Left renal pelvis (tissue), 4 donors: ENCODE results near the gene SLC25A3. TPM values are rescaled to one million over a fixed set of nuclear protein-coding genes. Genes with fewer than 3 reads are reported as not detected.
A peak's percentile ranks its signal among the peaks of the same experiment; 100 is the strongest.

Experiments used
- DNase-seq, 4 donors: peaks; one replicate each; pipeline ENCODE4 v3.0.0-alpha.2; 2013; ENCODE audit warnings: low read depth in 4 of 4, low spot score in 3 of 4
- polyA plus RNA-seq, 4 donors: library from polyadenylated mRNA; unstranded; fragments of 120-200 nt; gene quantifications; one replicate each; pipeline ENCODE4 v1.2.1, GENCODE V29; 2013; ENCODE audit not compliant: insufficient read length in 4 of 4

SLC25A3 gene
- polyA plus RNA-seq, 4 donors = 528 to 733 (median 604) TPM

DNA sequence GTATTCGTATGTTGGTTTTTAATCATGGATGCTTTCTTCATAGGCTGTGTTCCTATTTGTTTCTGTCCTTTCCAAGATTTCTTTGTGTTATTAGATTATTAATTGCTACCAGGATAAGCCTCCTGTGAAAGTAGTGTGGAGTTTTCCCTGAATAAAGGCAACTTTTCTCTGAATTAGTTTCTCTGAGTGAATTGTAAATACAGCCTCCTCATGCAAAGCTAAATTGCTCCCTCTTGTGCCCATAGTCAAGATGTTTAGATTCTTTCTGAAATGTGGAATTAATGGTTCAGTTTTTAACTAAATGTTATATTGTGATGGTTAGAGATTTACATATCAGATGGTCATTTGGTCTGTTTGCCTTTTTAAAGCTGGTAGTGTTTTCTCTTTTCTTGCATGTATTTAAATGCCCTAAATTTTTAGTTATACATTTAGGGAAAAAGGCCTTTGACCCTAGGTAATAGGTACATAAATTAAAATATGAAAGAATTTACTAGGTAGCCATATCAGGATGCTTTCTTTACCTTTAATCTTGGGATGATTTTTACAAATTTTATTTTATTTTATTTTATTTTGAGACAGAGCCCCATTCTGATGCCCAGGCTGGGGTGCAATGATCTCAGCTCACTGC lies 60.5 kb downstream of the SLC25A3 start:
- peak in 1 of 4 donors; percentile 27 for DNase-seq

Other genes starting within 250 kb of the SLC25A3 start
- 100 to 1,000 TPM; 187 to 215 (median 201) TPM for gene TMPO, start 78.1 kb upstream of the SLC25A3 start, polyA plus RNA-seq
- gene IKBIP, start 51.1 kb downstream of the SLC25A3 start, polyA plus RNA-seq = 10 to 100 TPM; 23.1 to 34.7 (median 30.3) TPM
- gene APAF1, start 51.6 kb downstream of the SLC25A3 start, polyA plus RNA-seq = 10 to 100 TPM; 31.5 to 47.0 (median 38.6) TPM